ENCODE results near the gene EML4. TPM values are rescaled to one million over a fixed set of nuclear protein-coding genes. Genes with fewer than 3 reads are reported as not detected.
A peak's percentile ranks its signal among the peaks of the same experiment; 100 is the strongest.

EML4 gene
- total and polyA plus RNA-seq, 9 of the 15 experiments (the other 6 are each of a cell fraction or from before 2014, with no cell fraction given): 14.7 to 48.3 (median 36.5) TPM

GRCh38 chr2:42359304-42359964 lies 190.3 kb downstream of the EML4 start (continued):
- TF ChIP-seq CCAR2 (IDR thresholded peaks at IDR 0.05; ENCODE audit: low read depth, low read length) (no peak), KHSRP (IDR thresholded peaks at IDR 0.05) (no peak), BMI1 (IDR thresholded peaks at IDR 0.05; ENCODE audit: low read length) (no peak), ATF7 (IDR thresholded peaks at IDR 0.05) (peak; percentile 40; the same call in 1 of the 2 replicates), ZBTB40 (IDR thresholded peaks at IDR 0.05) (no peak), ZBTB40 (CRISPR knock-in tag; IDR thresholded peaks at IDR 0.05) (no peak), NCOR1 (IDR thresholded peaks at IDR 0.05) (no peak), ZNF75A (CRISPR knock-in tag; IDR thresholded peaks at IDR 0.05) (peak; percentile 39; the same call in 1 of the 2 replicates)
